ENCODE results near the gene CCDC85B. TPM values are rescaled to one million over a fixed set of nuclear protein-coding genes. Genes with fewer than 3 reads are reported as not detected.

CCDC85B gene
- polyA plus RNA-seq, 3 donors = 20.8 to 35.2 (median 24.4) TPM

- Mint-ChIP-seq H3K4me3 (no peak overlapping the region), H3K27ac (peak overlapping the region in 2 of 7 donors; percentile 42 to 50), H3K4me1 (peaks cover 36% of the 10 kb centered on the region), H3K9me3 (peaks cover 0 to 2% (median 0%) of the 10 kb centered on the region in 7 donors), H3K27me3 (ENCODE audit: low read depth in 3 of 3) (peaks cover 0 to 2% (median 0%) of the 10 kb centered on the region in 3 donors), H3K36me3 (peaks cover 44 to 56% of the 10 kb centered on the region in 2 donors)
- H3K9me3 ChIP-seq (replicated peaks in 1 of 2; ENCODE audit: control insufficient read depth in 1 of 2, insufficient read depth in 1 of 2, low read length in 2 of 2) = no peaks in the 10 kb centered on the region
- H3K9ac ChIP-seq (ENCODE audit: insufficient read depth, low read length, poor library complexity, severe bottlenecking) = no peak overlapping the region
- TF ChIP-seq CTCF (IDR thresholded peaks at IDR 0.05) = no peak
- H3K4me3 ChIP-seq (replicated peaks in 1 of 3; ENCODE audit: low read depth in 2 of 3, low read length in 3 of 3) = no peak overlapping the region
- peaks cover 15% of the 10 kb centered on the region for H3K79me2 ChIP-seq (ENCODE audit: insufficient read depth, low read length)
- no peak overlapping the region for H3K4me2 ChIP-seq (replicated peaks; ENCODE audit: extremely low read depth, low read length, poor library complexity, severe bottlenecking)
- peaks cover 15% of the 10 kb centered on the region for H4K20me1 ChIP-seq (ENCODE audit: insufficient read depth, low read length)
- DNase-seq = no peak
- peaks cover 17 to 35% of the 10 kb centered on the region in 2 donors for H3K4me1 ChIP-seq (ENCODE audit: control insufficient read depth in 1 of 2, insufficient read depth in 2 of 2, low read length in 2 of 2)
- intact Hi-C loops (cut with micrococcal nuclease) = loop anchor here in 1 of 2 donors (5.0 kb wide), 1 partner anchor 105 kb away; no protein-coding TSS in a partner anchor
- H3K27ac ChIP-seq (ENCODE audit: low read depth in 1 of 2, low read length in 2 of 2) = no peak overlapping the region
- H3K36me3 ChIP-seq (replicated peaks in 1 of 2; ENCODE audit: control insufficient read depth in 1 of 2, insufficient read depth in 2 of 2, low read length in 2 of 2) = peaks cover 36 to 46% of the 10 kb centered on the region in 2 donors
- no peak overlapping the region for H2AFZ ChIP-seq (ENCODE audit: insufficient read depth, low read depth, low read length, poor library complexity, severe bottlenecking)
- no peaks in the 10 kb centered on the region for H3K27me3 ChIP-seq (ENCODE audit: control insufficient read depth in 2 of 2, insufficient read depth in 2 of 2, low read length in 2 of 2)
- 93% methylated on average over 21 of the region's 30 CpGs for WGBS (ENCODE audit: insufficient coverage)
These were observed 8.1 kb upstream of the CCDC85B start for GRCh38 chr11:65882120-65883057.

- Histone ChIP-seq H3K4me1 (ENCODE audit: control insufficient read depth in 1 of 2, insufficient read depth in 2 of 2, low read length in 2 of 2) (peaks cover 23 to 43% of the 10 kb centered on the region in 2 donors), H3K27me3 (ENCODE audit: control insufficient read depth in 2 of 2, insufficient read depth in 2 of 2, low read length in 2 of 2) (no peaks in the 10 kb centered on the region), H3K27ac (ENCODE audit: low read depth in 1 of 2, low read length in 2 of 2) (no peak overlapping the region), H3K4me2 (replicated peaks; ENCODE audit: extremely low read depth, low read length, poor library complexity, severe bottlenecking) (no peak overlapping the region), H3K4me3 (replicated peaks in 1 of 3; ENCODE audit: low read depth in 2 of 3, low read length in 3 of 3) (no peak overlapping the region), H3K36me3 (replicated peaks in 1 of 2; ENCODE audit: control insufficient read depth in 1 of 2, insufficient read depth in 2 of 2, low read length in 2 of 2) (peaks cover 36 to 46% of the 10 kb centered on the region in 2 donors), H3K9me3 (replicated peaks in 1 of 2; ENCODE audit: control insufficient read depth in 1 of 2, insufficient read depth in 1 of 2, low read length in 2 of 2) (no peaks in the 10 kb centered on the region), H4K20me1 (ENCODE audit: insufficient read depth, low read length) (peaks cover 15% of the 10 kb centered on the region), H3K9ac (ENCODE audit: insufficient read depth, low read length, poor library complexity, severe bottlenecking) (no peak overlapping the region), H2AFZ (ENCODE audit: insufficient read depth, low read depth, low read length, poor library complexity, severe bottlenecking) (no peak overlapping the region), H3K79me2 (ENCODE audit: insufficient read depth, low read length) (peaks cover 22% of the 10 kb centered on the region)
- intact Hi-C loops (cut with micrococcal nuclease) = loop anchor here in 1 of 2 donors (5.0 kb wide), 1 partner anchor 104 kb away; no protein-coding TSS in a partner anchor
- peak overlapping the region in 1 of 7 donors; percentile 25 for H3K27ac Mint-ChIP-seq
- peaks cover 44 to 56% of the 10 kb centered on the region in 2 donors for H3K36me3 Mint-ChIP-seq
- H3K4me1 Mint-ChIP-seq = peaks cover 40% of the 10 kb centered on the region
- TF ChIP-seq CTCF (IDR thresholded peaks at IDR 0.05) = no peak
- no peak for DNase-seq
- no peak overlapping the region for H3K4me3 Mint-ChIP-seq
- WGBS (ENCODE audit: insufficient coverage) = 92% methylated on average over 7 of the region's 13 CpGs
- H3K27me3 Mint-ChIP-seq (ENCODE audit: low read depth in 3 of 3) = peaks cover 0 to 2% (median 0%) of the 10 kb centered on the region in 3 donors
- H3K9me3 Mint-ChIP-seq = peaks cover 0 to 2% (median 0%) of the 10 kb centered on the region in 7 donors
These were observed 7.3 kb upstream of the CCDC85B start for GRCh38 chr11:65883058-65883761.
